ENCODE results near the gene PAPPA2. TPM values are rescaled to one million over a fixed set of nuclear protein-coding genes. Genes with fewer than 3 reads are reported as not detected.

The PAPPA2 gene
- total RNA-seq, 6 experiments from 2014 or later, result 0.53 to 14.8 (median 2.9) TPM

DNA sequence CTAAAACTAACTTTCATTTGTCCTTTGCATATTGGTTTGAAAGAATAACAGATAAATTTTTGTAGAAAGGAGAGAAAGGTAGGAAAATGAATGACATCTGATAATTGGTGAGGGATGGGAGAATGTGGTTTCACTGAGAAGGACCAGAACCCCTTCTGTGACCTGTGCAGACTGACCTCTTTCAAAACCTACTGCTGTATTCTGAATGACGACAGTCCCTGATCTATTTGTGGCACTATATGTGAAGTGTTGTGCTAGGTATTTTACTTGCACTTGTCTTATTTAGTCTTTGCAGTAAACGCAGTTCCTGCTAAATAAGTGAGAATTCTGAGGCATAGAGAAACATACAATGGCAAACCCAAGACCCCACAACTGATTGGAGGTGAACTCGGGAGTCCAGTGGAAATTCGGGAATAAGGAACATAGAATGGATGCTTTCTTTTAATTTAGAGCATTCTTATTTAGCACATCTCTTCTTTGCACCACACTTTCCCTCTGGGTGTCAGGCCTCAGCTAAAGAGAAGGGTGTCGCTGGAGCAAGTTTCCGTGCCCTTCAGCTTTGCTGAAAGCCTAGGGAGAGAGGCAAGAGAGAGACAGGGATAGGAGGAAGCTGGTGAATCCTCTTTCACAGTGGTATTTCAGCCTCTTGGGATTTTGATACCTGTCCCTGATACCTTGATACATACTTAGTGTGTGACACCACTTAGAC lies 230.2 kb downstream of the PAPPA2 start:
- Histone ChIP-seq H3K4me1 (no peaks in the 10 kb centered on the region), H3K36me3 (no peaks in the 10 kb centered on the region), H3K4me3 (no peak overlapping the region), H3K27ac (no peak overlapping the region), H3K27me3 (no peaks in the 10 kb centered on the region), H3K9me3 (no peaks in the 10 kb centered on the region)
- ATAC-seq (no peak), DNase-seq (no peak)
- whole genome bisulfite sequencing (ENCODE audit: insufficient coverage, low coverage, low lambda C conversion rate, missing lambda C conversion rate), result 54% methylated on average over 5 of the region's 6 CpGs
- TF ChIP-seq, protein P1, sequence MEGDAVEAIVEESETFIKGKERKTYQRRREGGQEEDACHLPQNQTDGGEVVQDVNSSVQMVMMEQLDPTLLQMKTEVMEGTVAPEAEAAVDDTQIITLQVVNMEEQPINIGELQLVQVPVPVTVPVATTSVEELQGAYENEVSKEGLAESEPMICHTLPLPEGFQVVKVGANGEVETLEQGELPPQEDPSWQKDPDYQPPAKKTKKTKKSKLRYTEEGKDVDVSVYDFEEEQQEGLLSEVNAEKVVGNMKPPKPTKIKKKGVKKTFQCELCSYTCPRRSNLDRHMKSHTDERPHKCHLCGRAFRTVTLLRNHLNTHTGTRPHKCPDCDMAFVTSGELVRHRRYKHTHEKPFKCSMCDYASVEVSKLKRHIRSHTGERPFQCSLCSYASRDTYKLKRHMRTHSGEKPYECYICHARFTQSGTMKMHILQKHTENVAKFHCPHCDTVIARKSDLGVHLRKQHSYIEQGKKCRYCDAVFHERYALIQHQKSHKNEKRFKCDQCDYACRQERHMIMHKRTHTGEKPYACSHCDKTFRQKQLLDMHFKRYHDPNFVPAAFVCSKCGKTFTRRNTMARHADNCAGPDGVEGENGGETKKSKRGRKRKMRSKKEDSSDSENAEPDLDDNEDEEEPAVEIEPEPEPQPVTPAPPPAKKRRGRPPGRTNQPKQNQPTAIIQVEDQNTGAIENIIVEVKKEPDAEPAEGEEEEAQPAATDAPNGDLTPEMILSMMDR (IDR thresholded peaks at IDR 0.05), result no peak
- no peak for TF ChIP-seq POLR2A (IDR thresholded peaks at IDR 0.05)
- intact Hi-C loops (cut with DNase I), result loop anchor here (5.0 kb wide), 2 partner anchors 136 to 251 kb away; no protein-coding TSS in a partner anchor

DNA sequence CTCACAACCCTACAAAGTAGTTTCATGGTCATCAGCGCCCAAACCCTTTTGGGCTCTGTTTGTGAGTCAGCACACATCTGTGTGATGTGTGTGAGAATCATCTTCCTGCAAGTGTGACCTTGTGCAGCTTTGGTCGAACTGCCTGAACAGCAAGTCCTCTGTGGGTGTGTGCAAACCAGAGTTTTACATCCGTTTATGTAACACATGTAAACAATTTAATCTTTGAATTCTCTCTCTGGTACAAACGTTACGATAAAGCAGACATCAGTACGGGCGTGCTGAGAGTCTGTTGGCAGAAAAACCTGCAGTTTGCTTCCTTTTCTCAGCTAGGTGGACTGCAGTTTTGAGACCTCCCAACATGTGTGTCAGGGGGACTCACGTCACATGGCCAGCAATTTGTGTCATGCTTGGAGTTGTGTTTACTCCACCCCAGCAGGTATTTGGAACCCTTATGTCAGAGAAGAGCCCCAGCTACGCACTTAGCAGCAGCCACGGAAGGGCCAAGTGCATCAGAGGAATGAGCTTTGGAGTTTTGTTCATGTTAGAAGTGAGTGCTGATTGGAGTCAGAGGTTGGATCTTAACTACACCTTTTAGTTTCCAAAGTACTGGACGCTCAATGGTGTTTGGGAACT lies 230.8 kb downstream of the PAPPA2 start:
- Histone ChIP-seq H3K36me3 (no peaks in the 10 kb centered on the region), H3K4me1 (no peaks in the 10 kb centered on the region), H3K27me3 (no peaks in the 10 kb centered on the region), H3K9me3 (no peaks in the 10 kb centered on the region), H3K4me3 (no peak overlapping the region), H3K27ac (no peak overlapping the region)
- WGBS (ENCODE audit: insufficient coverage, low coverage, low lambda C conversion rate, missing lambda C conversion rate), result 44% methylated on average over 8 of the region's 11 CpGs
- intact Hi-C loops (cut with DNase I), result loop anchor here (5.0 kb wide), 2 partner anchors 137 to 252 kb away; no protein-coding TSS in a partner anchor
- DNase-seq (no peak), ATAC-seq (no peak)
- no peak for TF ChIP-seq POLR2A (IDR thresholded peaks at IDR 0.05)
- TF ChIP-seq, protein P1 (IDR thresholded peaks at IDR 0.05), result no peak

DNA sequence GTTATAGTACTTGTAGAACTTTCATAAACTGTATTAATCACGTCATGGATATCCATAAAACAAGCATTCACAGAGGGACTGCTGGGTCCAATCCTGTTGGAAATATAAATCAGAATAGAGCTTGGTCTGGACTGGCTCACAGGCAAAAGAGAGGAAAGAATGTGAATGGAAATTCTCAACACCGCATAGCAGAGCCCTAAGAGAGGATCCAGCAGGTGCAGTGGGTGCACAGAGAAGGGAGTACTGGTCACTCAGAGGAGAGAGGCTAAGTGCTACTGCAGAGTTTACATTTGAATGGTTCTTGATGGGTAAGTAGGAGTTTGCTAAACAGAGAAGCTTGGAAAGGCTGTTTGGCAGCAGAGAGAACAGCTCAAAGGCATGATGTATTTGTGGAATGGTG lies 231.7 kb downstream of the PAPPA2 start:
- no peaks in the 10 kb centered on the region for H3K36me3 ChIP-seq
- H3K27me3 ChIP-seq, result no peaks in the 10 kb centered on the region
- intact Hi-C loops (cut with DNase I), result loop anchor here (5.0 kb wide), 2 partner anchors 137 to 252 kb away; no protein-coding TSS in a partner anchor
- WGBS (ENCODE audit: insufficient coverage, low coverage, low lambda C conversion rate, missing lambda C conversion rate), result 73% methylated on average over 2 of the region's 2 CpGs
- H3K4me1 ChIP-seq, result no peaks in the 10 kb centered on the region
- ATAC-seq (no peak), DNase-seq (no peak)
- H3K4me3 ChIP-seq, result no peak overlapping the region
- TF ChIP-seq, protein P1 (IDR thresholded peaks at IDR 0.05), result no peak
- no peak for TF ChIP-seq POLR2A (IDR thresholded peaks at IDR 0.05)
- H3K9me3 ChIP-seq, result no peaks in the 10 kb centered on the region
- H3K27ac ChIP-seq, result no peak overlapping the region

DNA sequence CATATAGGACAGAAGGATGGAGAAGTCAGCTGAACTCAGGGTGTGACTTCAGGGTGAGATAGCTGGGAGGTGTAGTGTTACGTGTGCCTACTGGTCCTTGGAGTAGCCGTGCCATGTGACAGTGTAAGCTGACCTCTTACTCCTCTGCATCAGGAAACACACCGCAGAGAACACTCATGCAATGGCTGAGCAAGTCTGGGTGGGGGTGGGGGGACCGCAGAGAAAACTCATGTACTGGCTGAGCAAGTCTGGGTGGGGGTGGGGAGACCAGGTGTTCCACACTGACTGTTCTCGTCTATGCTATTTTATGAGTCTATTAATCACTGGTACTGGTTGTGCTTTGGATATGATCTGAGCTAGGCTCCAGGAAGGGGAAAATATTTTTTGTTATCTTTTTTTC lies 233.1 kb downstream of the PAPPA2 start:
- no peaks in the 10 kb centered on the region for H3K9me3 ChIP-seq
- H3K36me3 ChIP-seq, result no peaks in the 10 kb centered on the region
- ATAC-seq (no peak), DNase-seq (no peak)
- TF ChIP-seq, protein P1 (IDR thresholded peaks at IDR 0.05), result no peak
- no peak for TF ChIP-seq POLR2A (IDR thresholded peaks at IDR 0.05)
- H3K27ac ChIP-seq, result no peak overlapping the region
- no peaks in the 10 kb centered on the region for H3K4me1 ChIP-seq
- H3K4me3 ChIP-seq, result no peak overlapping the region
- intact Hi-C loops (cut with DNase I), result no loop called here
- no peaks in the 10 kb centered on the region for H3K27me3 ChIP-seq
- 51% methylated on average over 4 of the region's 5 CpGs for WGBS (ENCODE audit: insufficient coverage, low coverage, low lambda C conversion rate, missing lambda C conversion rate)

Measured in right lobe of liver (tissue), 6 donors.